Left lung (tissue), 10 donors: ENCODE measurements around the gene LRPPRC. TPM values are rescaled to one million over a fixed set of nuclear protein-coding genes. Genes with fewer than 3 reads are reported as not detected.

Experiments
- ATAC-seq: fragments of 200-7000 bp; cut with Tn5 transposase; one replicate; pipeline ENCODE4 v1.9.1; 2020; ENCODE audit warnings: moderate library complexity
- DNase-seq, 4 donors: peaks; one replicate each; pipeline ENCODE4 v3.0.0-alpha.2; 2013 to 2020
- H3K27ac ChIP-seq, 2 donors: fragments of 200-600 bp; sonication (generic) in 1 of 2; one replicate each; pipeline versions ENCODE4 v1.5.0 to v1.8.0; 2020 to 2021
- H3K27me3 ChIP-seq, 2 donors: fragments of 200-600 bp; sonication (generic) in 1 of 2; one replicate each; pipeline versions ENCODE4 v1.5.0 to v1.8.0; 2020 to 2021
- H3K36me3 ChIP-seq, 2 donors: fragments of 200-600 bp; sonication (generic) in 1 of 2; one replicate each; pipeline versions ENCODE4 v1.5.0 to v1.8.0; 2020 to 2021
- H3K4me1 ChIP-seq, 2 donors: fragments of 200-600 bp; one replicate each; pipeline ENCODE4 v1.8.0; 2021
- H3K4me3 ChIP-seq, 2 donors: fragments of 200-600 bp; sonication (generic) in 1 of 2; one replicate each; pipeline versions ENCODE4 v1.5.0 to v1.8.0; 2020 to 2021; ENCODE audit warnings: mild to moderate bottlenecking in 1 of 2
- H3K9me3 ChIP-seq, 2 donors: fragments of 200-600 bp; sonication (generic) in 1 of 2; one replicate each; pipeline versions ENCODE4 v1.5.0 to v1.8.0; 2020 to 2021
- CTCF ChIP-seq, 2 donors: fragments of 200-600 bp; sonication (generic) in 1 of 2; IDR thresholded peaks; one replicate each; pipeline versions ENCODE4 v1.5.0 to v1.8.0; 2021; ENCODE audit warnings: antibody characterized with exemption in 2 of 2
- intact Hi-C, 2 donors: fragments of 100-400 bp; cut with DNase I; formaldehyde crosslinking; loops; one replicate each; pipeline versions ENCODE4 v1.11.2 to v1.14.2; 2022
- polyA plus RNA-seq, 6 donors: library from polyadenylated mRNA; unstranded; fragments of 120-200 nt; gene quantifications; one replicate each; pipeline ENCODE4 v1.2.1, GENCODE V29; 2013; ENCODE audit not compliant: insufficient read length in 6 of 6
- total RNA-seq, 2 donors: library from RNA; stranded (reverse); fragmentation: NEBNext Ultra II Directional; extraction: Animal tissue kit (Norgen Biotek cat#: 25700); gene quantifications; one replicate each; pipeline ENCODE4 v1.2.1, GENCODE V29; 2021
- donor health status: DM: no; HTN: yes; CAD: no.
- donor health status: DM: no; HTN: no; CAD: no.

Gene LRPPRC
- total and polyA plus RNA-seq, 8 donors: 63.1 to 112 (median 98.5) TPM

- no peak for TF ChIP-seq CTCF (IDR thresholded peaks at IDR 0.05)
- intact Hi-C loops: no loop called here
- Histone ChIP-seq H3K27me3 (no peaks in the 10 kb centered on the region), H3K9me3 (no peaks in the 10 kb centered on the region), H3K4me3 (no peak overlapping the region), H3K36me3 (no peaks in the 10 kb centered on the region), H3K4me1 (peaks cover 9 to 24% of the 10 kb centered on the region in 2 donors), H3K27ac (no peak overlapping the region)
- ATAC-seq: no peak
- no peak for DNase-seq
Measured at GRCh38 chr2:43998263-43998662, 2.5 kb upstream of the LRPPRC start.

- Histone ChIP-seq H3K4me3 (no peak overlapping the region), H3K36me3 (peaks cover 0 to 26% of the 10 kb centered on the region in 2 donors), H3K9me3 (no peaks in the 10 kb centered on the region), H3K27me3 (no peaks in the 10 kb centered on the region), H3K4me1 (peaks cover 9 to 37% of the 10 kb centered on the region in 2 donors), H3K27ac (no peak overlapping the region)
- ATAC-seq (no peak), DNase-seq (no peak)
- TF ChIP-seq CTCF (IDR thresholded peaks at IDR 0.05): no peak
- intact Hi-C loops: no loop called here
Measured at GRCh38 chr2:43993437-43993836, 2.4 kb downstream of the LRPPRC start.

GRCh38 chr2:43989545-43989944, 6.2 kb downstream of the LRPPRC start:
- intact Hi-C loops: no loop called here
- no peak for DNase-seq
- Histone ChIP-seq H3K27me3 (no peaks in the 10 kb centered on the region), H3K27ac (no peak overlapping the region), H3K4me1 (peaks cover 3 to 25% of the 10 kb centered on the region in 2 donors), H3K9me3 (no peaks in the 10 kb centered on the region), H3K36me3 (peaks cover 0 to 38% of the 10 kb centered on the region in 2 donors), H3K4me3 (no peak overlapping the region)
- TF ChIP-seq CTCF (IDR thresholded peaks at IDR 0.05): no peak
- no peak for ATAC-seq

- Histone ChIP-seq H3K9me3 (no peaks in the 10 kb centered on the region), H3K36me3 (peaks cover 0 to 33% of the 10 kb centered on the region in 2 donors), H3K4me3 (no peak overlapping the region), H3K27me3 (no peaks in the 10 kb centered on the region), H3K4me1 (no peaks in the 10 kb centered on the region), H3K27ac (no peak overlapping the region)
- no peak for TF ChIP-seq CTCF (IDR thresholded peaks at IDR 0.05)
- ATAC-seq (no peak), DNase-seq (no peak)
- intact Hi-C loops: no loop called here
Measured at GRCh38 chr2:43986600-43986999, 9.2 kb downstream of the LRPPRC start.

GRCh38 chr2:43985359-43985758, 10.4 kb downstream of the LRPPRC start:
- no peaks in the 10 kb centered on the region for H3K27me3 ChIP-seq
- no peaks in the 10 kb centered on the region for H3K4me1 ChIP-seq
- ATAC-seq: no peak
- peaks cover 0 to 44% of the 10 kb centered on the region in 2 donors for H3K36me3 ChIP-seq
- TF ChIP-seq CTCF (IDR thresholded peaks at IDR 0.05): no peak
- no peak overlapping the region for H3K27ac ChIP-seq
- no peak for DNase-seq
- no peaks in the 10 kb centered on the region for H3K9me3 ChIP-seq
- H3K4me3 ChIP-seq: no peak overlapping the region
- intact Hi-C loops: no loop called here
